ENCODE data around the gene HSPB9.

Gene HSPB9, protein sequence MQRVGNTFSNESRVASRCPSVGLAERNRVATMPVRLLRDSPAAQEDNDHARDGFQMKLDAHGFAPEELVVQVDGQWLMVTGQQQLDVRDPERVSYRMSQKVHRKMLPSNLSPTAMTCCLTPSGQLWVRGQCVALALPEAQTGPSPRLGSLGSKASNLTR

DNA sequence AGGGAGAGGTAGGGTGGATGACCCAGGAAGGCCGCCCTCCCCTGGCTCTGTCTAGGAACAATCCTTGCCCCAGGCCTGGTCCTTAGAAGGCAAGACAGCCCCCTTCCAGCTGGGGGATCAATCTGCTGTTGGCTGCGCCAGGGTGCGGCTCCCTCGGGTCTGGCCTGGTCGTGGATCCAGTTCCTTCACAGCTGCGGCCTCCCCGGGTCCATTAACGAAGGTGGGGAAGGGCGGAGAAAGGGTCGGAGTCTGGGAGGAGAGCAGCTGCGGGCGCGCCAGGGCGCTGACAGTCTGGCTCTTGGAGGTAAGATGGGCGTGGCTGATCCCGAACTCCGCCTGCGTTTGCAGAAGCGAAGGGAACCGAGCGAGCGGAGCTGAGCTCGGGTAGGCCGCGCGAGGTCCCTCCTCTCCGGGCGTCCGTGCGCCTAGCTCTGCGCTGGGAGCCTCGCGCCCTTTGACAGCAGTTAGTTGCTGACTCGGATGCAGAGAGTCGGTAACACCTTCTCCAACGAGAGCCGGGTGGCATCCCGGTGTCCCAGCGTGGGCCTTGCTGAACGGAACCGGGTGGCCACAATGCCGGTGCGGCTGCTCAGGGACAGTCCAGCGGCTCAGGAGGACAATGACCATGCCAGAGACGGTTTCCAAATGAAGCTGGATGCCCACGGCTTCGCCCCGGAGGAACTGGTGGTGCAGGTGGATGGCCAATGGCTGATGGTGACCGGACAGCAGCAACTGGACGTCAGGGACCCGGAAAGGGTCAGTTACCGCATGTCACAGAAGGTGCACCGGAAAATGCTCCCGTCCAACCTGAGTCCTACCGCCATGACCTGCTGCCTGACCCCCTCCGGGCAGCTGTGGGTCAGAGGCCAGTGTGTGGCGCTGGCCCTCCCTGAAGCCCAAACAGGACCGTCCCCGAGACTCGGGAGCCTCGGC lies at the start of gene HSPB9:
Gene HSPB9, plus strand, starts transcription at position 434 of the 933 bp plus-strand sequence. Its CDS starts 47 bp downstream, at position 481.
- DNase-seq, result no peak

DNA sequence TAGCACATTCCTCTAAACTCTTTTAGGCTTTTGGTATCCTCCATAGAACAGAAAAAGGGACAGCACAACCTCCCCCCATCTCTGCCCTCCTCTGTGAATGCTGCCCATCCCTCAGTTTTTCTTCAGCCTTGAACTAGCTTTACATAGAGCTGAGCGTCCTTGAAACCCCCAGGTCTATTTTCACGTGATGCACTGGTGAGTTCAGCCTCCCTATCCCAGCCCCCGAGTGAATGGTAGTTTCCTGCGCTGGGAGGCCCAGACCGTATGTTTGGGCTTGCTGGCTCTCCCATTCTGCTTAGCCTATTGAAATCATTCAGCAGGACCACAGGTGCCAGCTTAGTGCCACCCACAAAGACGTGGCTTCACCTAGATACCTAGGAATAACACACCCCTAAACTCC lies 46.8 kb upstream of the HSPB9 start:
- DNase-seq, result no peak

DNA sequence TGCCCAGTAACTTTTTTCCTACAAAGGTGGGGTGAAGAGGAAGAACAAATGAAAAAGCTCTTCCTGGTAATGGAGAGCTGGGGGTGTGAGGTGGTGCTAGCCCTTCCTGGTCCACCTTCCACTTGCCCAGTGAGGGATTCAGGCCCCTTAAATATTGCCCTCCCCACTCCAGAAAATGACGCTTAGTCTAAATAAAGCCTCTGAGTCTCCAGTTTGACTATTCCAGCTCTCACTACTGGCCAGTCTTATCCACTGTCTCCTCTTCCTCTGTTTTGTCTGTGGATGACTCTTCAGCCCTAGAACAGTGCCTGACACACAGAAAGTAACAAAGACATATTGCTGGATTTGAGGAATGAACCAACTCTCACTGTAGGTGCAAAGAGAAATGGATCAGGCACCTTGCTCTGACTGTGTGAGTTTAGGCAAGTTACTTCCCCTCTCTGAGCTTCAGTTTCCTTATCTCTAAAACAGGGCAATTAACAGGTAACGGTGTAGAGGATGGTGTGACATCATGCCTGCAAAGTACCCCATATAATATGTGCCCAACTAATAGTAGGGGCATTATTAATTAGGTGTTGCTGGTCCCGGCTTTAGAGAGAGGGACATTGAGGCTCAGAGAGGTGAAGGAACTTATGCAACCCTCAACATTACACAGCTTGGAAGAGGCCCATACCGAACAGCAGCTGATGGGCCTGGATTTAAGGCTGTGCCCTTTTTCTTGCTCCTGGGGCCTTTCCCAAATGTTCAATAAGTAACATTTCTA lies 45.6 kb upstream of the HSPB9 start:
- no peak for DNase-seq

DNA sequence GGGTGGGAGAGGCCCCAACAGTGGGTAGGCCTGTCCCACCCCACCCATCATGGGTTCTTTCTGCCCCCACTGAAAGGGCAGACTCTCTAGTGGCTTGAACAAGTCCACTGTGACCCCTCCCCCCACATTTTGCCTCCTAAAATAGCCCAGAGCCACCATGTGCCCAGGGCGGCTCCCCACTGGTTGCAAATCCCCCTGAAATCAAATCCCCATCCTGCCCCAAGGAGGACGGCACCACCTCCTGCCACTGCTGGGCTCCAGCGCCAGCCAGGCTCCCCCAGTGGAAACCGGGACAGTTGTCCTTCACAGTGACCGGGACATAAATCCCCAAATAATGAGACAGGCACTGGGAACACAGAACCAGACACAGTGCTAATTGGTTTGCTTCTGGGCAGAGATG lies 44.8 kb upstream of the HSPB9 start:
- DNase-seq, result no peak

DNA sequence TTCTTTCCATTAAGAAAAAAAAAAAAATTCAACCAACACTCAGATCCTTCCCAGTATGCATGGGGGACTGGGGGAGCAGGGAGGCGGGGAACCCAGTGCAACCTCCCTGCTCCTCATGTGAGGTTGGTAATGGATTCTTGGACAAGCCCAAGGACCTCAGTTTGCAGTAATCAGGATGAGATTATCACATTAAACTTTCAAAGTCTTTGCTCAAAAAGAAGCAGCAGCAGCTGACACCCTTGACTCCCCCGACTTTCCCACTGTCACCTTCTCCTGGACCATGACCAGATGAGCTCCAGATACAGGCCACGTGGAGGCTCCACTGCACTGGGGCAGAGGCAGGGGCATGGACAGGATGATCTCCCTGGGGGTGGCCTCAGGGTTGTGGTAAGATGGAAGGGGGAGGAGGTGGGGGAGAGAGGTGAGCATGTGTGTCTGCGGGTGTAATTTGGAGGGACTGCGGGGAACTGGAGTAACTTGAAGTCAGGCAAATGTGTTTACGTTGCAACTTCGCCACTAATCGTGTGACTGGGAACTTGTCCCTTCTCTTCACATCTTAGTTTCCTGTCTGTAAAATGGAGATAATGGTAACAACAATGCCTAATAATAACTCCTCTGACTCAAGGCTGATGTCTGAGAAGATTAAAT lies 44.1 kb upstream of the HSPB9 start:
- DNase-seq, result no peak

DNA sequence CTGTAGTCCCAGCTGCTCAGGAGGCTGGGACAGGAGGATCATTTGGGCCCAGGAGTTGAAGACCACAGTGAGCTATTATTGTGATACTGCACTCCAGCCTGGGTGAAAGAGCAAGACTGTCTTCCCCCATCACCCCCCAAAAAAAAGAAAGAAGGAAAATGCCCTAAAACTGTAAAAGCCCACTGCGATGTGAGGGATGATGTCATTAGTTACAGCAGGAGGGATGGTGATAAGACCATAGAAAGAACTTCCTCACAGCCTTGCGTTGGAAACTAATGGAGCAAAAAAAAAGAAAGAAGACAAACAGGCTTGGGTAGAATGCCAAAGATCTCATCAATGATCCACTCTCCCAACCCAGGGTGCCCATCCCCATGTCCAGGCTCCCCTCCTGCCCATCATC lies 43.1 kb upstream of the HSPB9 start:
- DNase-seq, result no peak

DNA sequence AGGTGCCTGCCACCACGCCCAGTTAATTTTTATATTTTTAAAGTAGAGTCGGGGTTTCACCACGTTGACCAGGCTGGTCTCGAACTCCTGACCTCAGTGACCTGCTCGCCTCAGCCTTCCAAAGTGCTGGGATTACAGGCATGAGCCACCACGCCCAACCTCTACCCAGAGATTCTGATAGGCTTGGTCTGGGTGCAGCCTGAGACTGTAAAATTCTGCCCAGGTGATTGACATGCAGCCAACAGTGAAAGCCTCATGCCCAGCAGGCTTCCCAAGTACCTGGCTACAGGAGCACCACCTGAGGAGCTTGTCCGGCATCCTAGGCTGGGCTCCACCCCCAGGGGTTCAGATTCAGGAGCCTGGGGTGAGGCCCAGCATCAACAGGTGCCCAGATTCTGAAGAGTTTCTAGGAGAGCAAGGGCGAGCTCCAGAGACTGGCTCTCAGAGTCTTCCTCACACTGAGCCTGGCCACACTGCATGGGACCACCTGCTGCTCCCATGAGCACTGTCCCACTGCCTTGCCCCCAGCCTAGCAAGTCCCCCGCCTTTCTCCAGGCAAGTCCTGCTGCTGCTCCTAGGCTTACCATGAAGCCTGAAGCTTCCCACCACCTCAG lies 41.0 kb upstream of the HSPB9 start:
- DNase-seq, result no peak

DNA sequence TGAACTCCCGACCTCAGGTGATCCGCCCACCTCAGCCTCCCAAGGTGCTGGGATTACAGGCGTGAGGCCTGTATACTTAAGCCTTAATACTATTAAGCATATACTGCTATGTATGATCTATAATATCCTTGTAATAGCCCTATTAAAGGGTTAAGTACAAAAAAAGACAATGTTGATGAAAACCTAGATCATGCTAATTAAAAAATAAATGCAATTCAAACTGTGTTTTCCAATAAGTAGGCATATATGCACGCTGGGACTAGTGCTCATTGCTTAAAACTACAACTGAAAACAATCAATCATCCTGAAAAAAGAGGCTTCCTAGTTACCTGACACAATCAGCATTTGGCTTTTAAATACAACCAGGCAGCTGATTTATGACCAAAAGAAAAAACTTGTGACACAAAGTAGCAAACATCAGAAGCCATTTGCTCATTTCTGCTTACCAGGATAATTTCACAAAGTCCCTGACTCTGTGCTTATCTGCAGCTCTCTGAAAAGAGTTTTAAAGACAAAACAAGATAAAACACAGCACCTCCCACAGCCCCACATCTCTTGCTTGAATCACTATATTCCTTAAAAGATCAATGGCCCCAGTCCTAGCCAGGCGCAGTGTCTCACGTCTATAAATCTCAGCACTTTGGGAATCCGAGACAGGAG lies 35.4 kb upstream of the HSPB9 start:
- no peak for DNase-seq

DNA sequence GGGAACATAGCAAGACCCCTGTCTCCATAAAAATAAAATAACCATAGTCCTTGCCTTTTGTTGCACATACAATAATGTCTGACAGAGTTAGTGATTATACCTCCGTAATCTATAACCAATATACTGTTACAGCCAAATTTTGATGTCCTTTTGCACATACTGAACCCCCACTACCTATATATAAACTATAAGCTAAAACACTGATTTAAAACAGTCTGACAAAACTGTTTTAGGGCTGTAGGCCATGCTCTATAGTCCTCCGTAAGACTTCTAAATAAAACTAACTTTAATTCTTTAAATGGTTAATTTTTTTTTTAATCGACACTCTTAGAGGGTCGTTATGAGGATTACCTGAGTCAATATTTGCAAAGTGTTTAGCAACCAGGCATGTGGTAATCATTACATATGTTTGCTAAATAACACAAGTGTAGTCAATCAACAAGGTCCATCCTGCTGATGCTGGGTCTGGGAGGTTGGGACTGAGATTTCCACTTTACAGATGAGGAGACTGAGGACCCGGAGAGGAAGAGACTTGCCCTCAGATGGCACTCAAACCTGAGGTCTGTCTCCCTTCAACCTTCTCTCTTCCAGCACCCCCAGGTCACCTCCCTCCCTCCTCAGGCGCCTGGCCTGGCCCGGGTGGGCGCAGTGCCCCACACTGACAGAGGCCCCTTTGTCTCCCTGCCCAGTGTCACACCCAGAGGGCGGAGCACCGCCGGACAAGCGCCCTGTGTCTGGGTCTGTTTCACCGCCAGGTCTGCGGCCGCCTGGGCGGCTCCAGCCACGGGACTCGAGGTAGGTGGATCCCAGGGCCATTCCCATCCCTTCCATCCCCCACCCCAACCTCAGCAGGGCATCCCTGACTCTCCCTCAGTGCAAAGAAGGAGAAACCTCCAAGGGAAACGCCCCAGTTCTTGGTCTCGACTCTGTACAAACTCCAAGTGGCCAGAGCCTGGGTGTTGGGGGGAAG lies 34.6 kb upstream of the HSPB9 start:
- no peak for DNase-seq

DNA sequence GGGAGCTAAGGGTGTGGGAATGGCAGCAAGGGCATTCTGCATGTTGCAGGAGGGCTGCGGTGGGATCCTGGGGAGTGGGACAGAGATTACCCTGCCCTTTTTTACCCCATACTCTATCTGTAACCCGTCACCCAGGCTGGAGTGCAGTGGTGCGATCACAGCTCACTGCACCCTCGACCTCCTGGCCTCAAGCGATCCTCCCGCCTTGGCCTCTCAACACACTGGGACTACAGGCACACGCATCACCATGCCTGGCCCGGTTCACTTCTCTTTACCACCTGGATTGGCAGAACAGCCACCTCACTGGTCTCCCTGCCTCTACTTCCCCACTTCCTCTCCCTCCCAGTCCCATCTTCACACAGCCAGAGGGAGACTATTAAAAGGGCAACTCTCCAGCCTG lies 33.9 kb upstream of the HSPB9 start:
- no peak for DNase-seq

DNA sequence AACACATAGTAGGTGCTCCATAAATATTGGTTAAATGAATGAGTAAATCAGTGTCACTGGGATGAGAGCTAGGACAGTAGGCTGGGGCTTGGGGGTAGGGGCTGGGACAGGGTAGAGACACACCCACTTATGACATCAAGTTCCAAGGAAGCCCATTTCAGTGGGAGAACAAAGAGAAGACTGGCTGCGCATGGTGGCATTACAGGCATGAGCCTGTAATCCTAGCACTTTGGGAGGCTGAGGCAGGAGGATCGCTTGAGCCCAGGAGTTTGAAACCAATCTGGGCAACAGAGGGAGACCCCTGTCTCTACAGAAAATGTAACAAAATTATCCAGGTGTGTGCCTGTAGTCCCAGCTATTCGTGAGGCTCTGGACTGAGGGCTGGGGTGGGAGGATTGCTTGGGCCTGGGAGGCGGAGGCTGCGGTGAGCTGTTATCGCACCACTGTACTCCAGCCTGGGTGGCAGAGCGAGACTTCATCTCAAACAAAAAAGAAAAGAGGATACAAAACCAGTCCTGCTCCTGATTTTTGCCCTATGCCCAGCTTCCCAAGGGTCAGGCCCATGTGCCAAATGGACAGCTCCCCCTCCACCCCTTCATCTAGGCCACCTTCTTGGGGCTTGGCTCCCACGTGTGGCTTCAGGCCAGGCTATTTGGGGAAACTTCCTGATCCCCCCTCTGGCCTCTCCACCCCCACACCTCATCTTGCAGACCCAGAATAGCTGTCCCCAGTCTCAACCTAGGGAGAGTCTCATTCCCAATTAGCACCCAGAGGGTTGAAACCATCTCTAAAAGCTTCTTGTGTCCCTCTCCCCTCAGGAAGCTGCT lies 31.4 kb upstream of the HSPB9 start:
- no peak for DNase-seq

DNA sequence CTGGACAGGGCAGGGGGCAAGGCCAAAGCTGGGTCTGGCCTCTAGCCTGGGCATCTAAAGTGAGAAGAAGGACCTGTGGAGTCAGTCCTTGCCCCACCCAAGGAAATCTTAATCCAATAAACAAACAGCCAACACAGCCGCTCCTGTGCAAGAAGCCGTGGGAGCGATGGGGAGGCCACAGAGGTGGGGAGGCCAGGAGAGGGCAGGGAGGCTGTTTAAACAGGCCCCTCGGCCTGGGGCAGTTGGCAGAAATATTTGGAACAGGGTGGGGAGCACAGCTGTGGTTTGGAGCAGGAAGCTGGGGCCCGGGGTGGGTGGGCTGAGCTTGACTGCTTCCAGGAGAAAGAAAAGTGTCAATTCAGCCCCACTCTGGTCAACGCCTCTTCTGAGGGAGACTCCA lies 29.7 kb upstream of the HSPB9 start:
- DNase-seq, result no peak

DNA sequence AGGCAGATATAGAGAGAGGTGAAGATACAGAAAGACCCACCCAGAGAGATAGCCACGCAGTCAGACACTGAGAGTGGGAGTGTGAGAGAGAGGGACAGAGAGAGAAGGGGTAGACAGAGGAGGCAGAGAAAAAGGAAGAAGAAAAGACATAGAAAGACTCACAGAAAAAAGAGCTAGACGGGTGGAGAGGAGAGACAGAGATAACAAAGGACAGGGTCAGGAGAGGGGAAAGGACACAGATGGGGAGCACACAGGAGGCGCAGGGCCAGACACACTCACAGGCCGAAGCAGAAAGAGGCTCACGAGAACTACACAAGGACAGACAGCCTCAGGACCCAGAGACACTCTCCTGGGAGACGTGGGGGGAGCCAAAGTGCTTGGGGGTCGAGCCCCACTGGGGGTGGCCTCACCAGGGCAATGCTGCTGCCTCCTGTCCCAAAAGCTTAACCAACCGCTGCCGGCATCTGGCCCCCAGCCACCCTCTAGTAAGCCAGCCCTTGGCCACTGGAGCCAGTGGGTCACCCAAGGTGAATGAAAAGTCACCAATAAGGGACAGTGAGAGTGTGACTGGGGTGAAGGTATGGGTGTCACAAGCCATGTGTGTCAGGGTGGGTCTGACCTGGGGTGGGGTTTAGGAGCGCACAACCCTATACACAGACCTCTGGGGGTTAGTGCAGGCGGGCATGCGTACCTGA lies 28.1 kb upstream of the HSPB9 start:
- no peak for DNase-seq

DNA sequence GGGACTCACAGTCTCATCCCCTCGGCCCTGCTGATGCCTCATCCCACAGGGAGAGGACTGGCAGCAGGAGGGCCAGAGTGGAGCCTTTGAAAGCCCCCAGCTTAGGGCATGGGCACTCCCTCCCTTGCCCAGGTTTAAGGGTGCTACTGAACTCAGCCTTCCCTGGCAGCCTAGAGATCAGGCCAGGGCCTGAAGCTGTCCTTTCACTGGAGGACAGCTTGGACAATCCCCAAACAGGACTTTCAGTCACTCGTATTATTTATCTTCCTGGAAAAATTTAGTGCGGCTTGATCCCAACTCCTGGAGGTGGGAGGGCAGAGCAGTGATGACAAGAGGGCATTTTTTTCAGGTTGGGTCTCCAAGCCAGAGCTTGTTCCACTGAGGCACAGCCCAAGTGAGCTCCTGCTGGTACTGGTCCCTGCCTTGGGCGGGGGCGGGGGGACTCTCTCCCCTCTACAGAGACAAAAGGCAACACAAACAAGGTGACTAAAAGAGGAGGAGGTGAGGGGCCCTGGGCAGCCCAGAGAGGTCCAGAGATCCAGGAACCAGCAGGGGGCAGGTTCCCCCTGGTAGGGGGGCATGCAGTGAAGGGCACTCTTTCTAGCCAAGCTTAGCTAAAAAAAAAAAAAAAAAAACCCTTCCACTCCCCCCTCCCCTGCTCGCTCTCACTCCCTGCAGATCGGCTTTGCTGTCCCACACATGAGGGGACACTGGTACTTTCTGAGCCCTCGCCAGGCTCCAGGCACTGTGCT lies 26.1 kb upstream of the HSPB9 start:
- no peak for DNase-seq

DNA sequence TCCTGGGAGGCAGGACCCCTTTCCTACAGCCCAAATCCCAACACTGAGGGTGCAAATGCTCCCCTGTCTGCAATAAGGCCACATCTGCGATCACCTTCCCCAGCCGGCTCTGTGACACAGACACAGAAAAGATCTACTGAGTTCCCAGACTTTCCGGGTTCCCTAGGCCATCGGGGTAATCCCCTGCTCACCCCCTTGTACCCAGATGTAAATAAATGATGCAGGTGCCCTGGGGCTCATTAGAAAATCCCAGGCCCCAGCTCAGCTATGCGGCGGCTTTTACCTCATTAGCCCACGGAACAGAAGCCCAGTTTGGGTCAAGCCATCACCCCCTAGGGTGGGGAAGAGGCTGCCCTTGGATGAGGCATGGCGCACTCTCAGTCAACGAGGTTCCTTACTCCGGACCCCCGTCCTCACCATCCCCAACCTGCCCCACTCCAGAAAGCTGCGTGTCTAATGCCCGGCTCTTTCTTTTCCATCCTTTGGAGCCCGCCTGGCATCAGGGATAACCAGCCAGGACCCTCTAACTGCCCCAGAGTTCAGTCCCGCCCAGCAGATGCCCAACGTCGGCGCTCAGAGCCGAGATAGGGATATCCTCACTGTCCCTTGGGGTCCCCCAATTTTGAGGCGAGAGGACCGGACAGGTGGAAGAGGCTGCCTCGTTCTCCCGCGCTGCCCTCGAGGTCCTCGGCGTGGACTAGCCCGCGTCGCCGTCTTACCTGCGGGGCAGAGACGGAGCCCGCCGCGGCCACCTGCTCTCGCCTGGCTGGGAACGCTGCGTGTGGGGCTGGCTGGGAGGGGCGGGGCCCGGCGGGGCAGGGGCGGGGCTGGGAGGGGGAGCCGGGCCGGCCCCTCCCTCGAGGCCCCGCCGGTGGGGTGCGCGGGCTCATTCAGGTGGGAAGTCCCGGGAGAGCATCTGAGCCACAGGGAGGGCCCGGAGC lies 24.6 kb upstream of the HSPB9 start, which contains the start of gene ZNF385C:
Gene ZNF385C, minus strand, starts transcription at position 783 of the 941 bp plus-strand sequence. CDS start 35,417 bp downstream, outside the sequence.
- peak; percentile 3 for DNase-seq

DNA sequence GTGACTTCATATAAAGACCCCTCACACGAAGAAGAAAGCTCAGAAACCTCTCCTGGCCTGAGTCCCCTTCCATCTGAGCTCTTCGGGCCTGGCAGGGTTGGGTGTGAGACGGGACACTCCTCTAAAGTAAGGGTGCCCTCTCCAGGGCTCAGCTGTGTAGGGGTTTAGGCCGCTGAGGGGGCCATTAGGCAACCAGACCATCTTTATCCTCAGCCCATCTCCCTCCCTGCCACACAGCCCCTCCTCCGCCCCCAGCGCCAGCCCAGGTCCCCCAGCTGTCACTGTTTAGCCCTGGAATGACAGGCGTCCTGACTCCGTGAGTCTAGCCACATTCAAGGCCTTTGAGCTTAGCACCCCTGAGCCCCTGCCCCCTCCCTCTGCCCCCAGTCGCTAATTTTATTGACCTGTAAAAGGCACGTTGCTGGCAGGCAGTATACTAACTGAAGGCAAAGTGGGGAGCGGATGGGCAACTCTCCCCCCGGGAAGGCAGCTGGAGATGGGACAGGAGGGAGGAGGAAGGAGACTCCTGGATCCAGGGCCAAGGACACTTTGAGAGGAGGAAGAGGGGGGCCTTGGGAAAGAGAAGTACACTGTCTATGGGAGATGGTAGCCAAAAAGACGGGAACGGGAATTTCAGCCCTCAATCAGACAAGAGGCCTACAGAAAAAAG lies 23.7 kb upstream of the HSPB9 start:
- DNase-seq, result no peak
